Aorta (tissue), 5 donors: ENCODE measurements around the gene TAC3. TPM values are rescaled to one million over a fixed set of nuclear protein-coding genes. Genes with fewer than 3 reads are reported as not detected.
"Not testable (repeated sequence)": the region's sequence is repeated elsewhere in the genome, so short reads cannot be mapped to it uniquely, and the experiment has no call there.

Source experiments
- ATAC-seq: fragments of 200-7000 bp; cut with Tn5 transposase; one replicate; pipeline ENCODE4 v1.9.1; 2022; ENCODE audit warnings: moderate library complexity; ENCODE audit not compliant: low FRiP score
- DNase-seq, 2 donors: peaks; one replicate each; pipeline ENCODE4 v3.0.0-alpha.2; 2020
- H3K27ac ChIP-seq, 2 donors: one replicate each; pipeline ENCODE4 v1.5.1; 2013; ENCODE audit warnings: low read length in 2 of 2, mild to moderate bottlenecking in 2 of 2, moderate library complexity in 2 of 2, control low read depth in 1 of 2, inconsistent platforms in 1 of 2, low read depth in 1 of 2
- H3K27me3 ChIP-seq, 2 donors: one replicate each; pipeline ENCODE4 v1.6.1; 2013; ENCODE audit warnings: control low read depth in 1 of 2, low read length in 1 of 2, mild to moderate bottlenecking in 1 of 2, moderate library complexity in 1 of 2; ENCODE audit not compliant: insufficient read depth in 2 of 2, control insufficient read depth in 1 of 2
- H3K36me3 ChIP-seq, 2 donors: one replicate each; pipeline ENCODE4 v1.6.1; 2013; ENCODE audit warnings: control low read depth in 1 of 2, low read length in 1 of 2, mild to moderate bottlenecking in 1 of 2; ENCODE audit not compliant: insufficient read depth in 2 of 2, control insufficient read depth in 1 of 2
- H3K4me1 ChIP-seq, 2 donors: one replicate each; pipeline ENCODE4 v1.6.1; 2013; ENCODE audit warnings: low read length in 2 of 2, control low read depth in 1 of 2, mild to moderate bottlenecking in 1 of 2, moderate library complexity in 1 of 2; ENCODE audit not compliant: insufficient read depth in 2 of 2, control insufficient read depth in 1 of 2
- H3K4me3 ChIP-seq, 2 donors: one replicate each; pipeline ENCODE4 v1.5.1; 2013; ENCODE audit warnings: low read length in 2 of 2, control low read depth in 1 of 2, mild to moderate bottlenecking in 1 of 2
- H3K9me3 ChIP-seq: one replicate; pipeline ENCODE4 v1.6.1; 2013; ENCODE audit warnings: mild to moderate bottlenecking, low read length; ENCODE audit not compliant: control insufficient read depth
- WGBS, 2 donors: extraction: QIAGEN DNeasy Blood & Tissue Kit; methylation state at CpG; one replicate each; pipeline ENCODE4 v1.1.7; 2013; 5-methylcytosine and 5-hydroxymethylcytosine counted together
- intact Hi-C, 2 donors: fragments of 100-400 bp; cut with DNase I; formaldehyde crosslinking; loops; one replicate each; pipeline versions ENCODE4 v1.14.2 to v1.15.0; 2022
- polyA plus RNA-seq, 2 donors: library from polyadenylated mRNA; stranded (reverse); fragments of 200-250 nt; gene quantifications; one replicate each; pipeline ENCODE4 v1.2.3, GENCODE V29; 2013
- total RNA-seq, 2 donors: library from RNA; stranded (reverse); fragmentation: NEBNext Ultra II Directional; extraction: Animal tissue kit (Norgen Biotek cat#: 25700); gene quantifications; one replicate each; pipeline ENCODE4 v1.2.1, GENCODE V29; 2021
- donor health status: healthy with polysubstance abuse.
- donor health status: Bipolar disorder and iron deficiency.
- donor health status: DM: no; HTN: no; CAD: no.
- donor health status: DM: no; HTN: no; CAD: no.
- donor health status: DM: yes; HTN: yes; CAD: no.

Gene TAC3
- total and polyA plus RNA-seq, 4 donors = 0.88 TPM; not detected in 3

- H3K27ac ChIP-seq, H3K36me3 ChIP-seq, H3K27me3 ChIP-seq, intact Hi-C loops, ATAC-seq, DNase-seq, H3K4me1 ChIP-seq, H3K9me3 ChIP-seq, H3K4me3 ChIP-seq: not testable (repeated sequence)
- 67 to 76% methylated on average over 6 of the region's 6 CpGs for WGBS, 2 donors
Measured at GRCh38 chr12:56968910-56969309, 47.4 kb downstream of the TAC3 start.

DNA sequence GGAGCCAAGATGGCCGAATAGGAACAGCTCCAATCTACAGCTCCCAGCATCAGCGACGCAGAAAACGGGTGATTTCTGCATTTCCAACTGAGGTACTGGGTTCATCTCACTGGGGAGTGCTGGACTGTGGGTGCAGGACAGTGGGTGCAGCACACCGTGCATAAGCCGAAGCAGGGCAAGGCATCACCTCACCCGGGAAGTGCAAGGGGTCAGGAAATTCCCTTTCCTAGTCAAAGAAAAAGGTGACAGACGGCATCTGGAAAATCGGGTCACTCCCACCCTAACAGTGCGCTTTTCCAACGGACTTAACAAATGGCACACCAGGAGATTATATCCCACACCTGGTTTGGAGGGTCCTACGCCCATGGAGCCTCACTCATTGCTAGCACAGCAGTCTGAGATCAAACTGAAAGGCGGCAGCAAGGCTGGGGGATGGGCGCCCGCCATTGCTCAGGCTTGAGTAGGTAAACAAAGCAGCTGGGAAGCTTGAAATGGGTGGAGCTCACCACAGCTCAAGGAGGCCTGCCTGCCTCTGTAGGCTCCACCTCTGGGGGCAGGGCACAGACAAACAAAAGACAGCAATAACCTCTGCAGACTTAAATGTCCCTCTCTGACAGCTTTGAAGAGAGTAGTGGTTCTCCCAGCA is 50.2 kb downstream of the TAC3 start:
- ATAC-seq, H3K27ac ChIP-seq, H3K4me3 ChIP-seq, H3K36me3 ChIP-seq, H3K27me3 ChIP-seq, H3K9me3 ChIP-seq, H3K4me1 ChIP-seq, intact Hi-C loops, DNase-seq: not testable (repeated sequence)
- 89 to 94% methylated on average over 15 of the region's 15 CpGs for whole genome bisulfite sequencing, 2 donors

DNA sequence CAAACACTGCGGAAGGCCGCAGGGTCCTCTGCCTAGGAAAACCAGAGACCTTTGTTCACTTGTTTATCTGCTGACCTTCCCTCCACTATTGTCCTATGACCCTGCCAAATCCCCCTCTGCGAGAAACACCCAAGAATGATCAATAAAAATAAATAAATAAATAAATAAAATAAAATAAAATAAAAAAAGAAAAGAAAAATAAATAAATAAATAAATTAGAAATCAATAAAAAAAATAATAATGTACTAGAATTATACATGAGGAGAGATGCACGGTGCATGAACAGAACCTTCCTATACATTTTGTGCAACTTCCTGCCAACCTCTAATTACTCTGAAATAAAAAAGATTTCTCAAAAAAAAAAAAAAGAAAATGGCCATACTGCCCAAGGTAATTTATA is 51.2 kb downstream of the TAC3 start:
- H3K36me3 ChIP-seq, H3K4me1 ChIP-seq, intact Hi-C loops, H3K27me3 ChIP-seq, H3K9me3 ChIP-seq, H3K27ac ChIP-seq, ATAC-seq, DNase-seq, H3K4me3 ChIP-seq: not testable (repeated sequence)
- 95 to 100% methylated on average over 4 of the region's 4 CpGs for WGBS, 2 donors

DNA sequence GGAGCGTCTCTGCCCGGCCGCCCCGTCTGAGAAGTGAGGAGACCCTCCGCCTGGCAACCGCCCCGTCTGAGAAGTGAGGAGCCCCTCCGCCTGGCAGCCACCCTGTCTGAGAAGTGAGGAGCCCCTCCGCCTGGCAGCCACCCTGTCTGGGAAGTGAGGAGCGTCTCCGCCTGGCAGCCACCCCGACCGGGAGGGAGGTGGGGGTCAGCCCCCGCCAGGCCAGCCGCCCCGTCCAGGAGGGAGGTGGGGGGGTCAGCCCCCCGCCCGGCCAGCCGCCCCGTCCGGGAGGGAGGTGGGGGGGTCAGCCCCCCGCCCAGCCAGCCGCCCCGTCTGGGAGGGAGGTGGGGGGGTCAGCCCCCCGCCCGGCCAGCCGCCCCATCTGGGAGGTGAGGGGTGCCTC is 52.8 kb downstream of the TAC3 start:
- H3K9me3 ChIP-seq, ATAC-seq, H3K36me3 ChIP-seq, H3K4me3 ChIP-seq, H3K27me3 ChIP-seq, intact Hi-C loops, DNase-seq, H3K27ac ChIP-seq, H3K4me1 ChIP-seq: not testable (repeated sequence)
- 83 to 93% methylated on average over 2 to 20 of the region's 27 CpGs for WGBS, 2 donors

- ATAC-seq, DNase-seq, H3K36me3 ChIP-seq, H3K9me3 ChIP-seq, H3K4me3 ChIP-seq, intact Hi-C loops, H3K27me3 ChIP-seq, H3K4me1 ChIP-seq, H3K27ac ChIP-seq: not testable (repeated sequence)
- WGBS, 2 donors = 73 to 78% methylated on average over 4 of the region's 4 CpGs
Measured at GRCh38 chr12:56962247-56962646, 54.1 kb downstream of the TAC3 start.

Other genes with a start within 250 kb of the TAC3 start
- gene SDR9C7, start 82.1 kb downstream of the TAC3 start, total RNA-seq = under 1 TPM in 1 of 2 donors, not detected in 1; 0.48 TPM
- under 1 TPM in 1 of 2 donors, not detected in 1; 0.18 TPM for gene SDR9C7, start 82.1 kb downstream of the TAC3 start, polyA plus RNA-seq
- gene RDH16, start 58.9 kb downstream of the TAC3 start, total RNA-seq = under 1 TPM; 0.42 to 0.75 TPM
- under 1 TPM; 0.23 to 0.50 TPM for gene RDH16, start 58.9 kb downstream of the TAC3 start, polyA plus RNA-seq
- gene ZBTB39, start 10.0 kb downstream of the TAC3 start, total RNA-seq = 1 to 10 TPM; 6.5 to 6.8 TPM
- gene ZBTB39, start 10.0 kb downstream of the TAC3 start, polyA plus RNA-seq = 1 to 10 TPM; 1.5 to 2.1 TPM
- 1 to 10 TPM in 1 of 2 donors, under 1 TPM in 1; 0.58 to 1.4 TPM for gene MYO1A, start 33.6 kb upstream of the TAC3 start, total RNA-seq
- 10 to 100 TPM in 1 of 2 donors, under 1 TPM in 1; 0.05 to 77.4 TPM for gene MYO1A, start 33.6 kb upstream of the TAC3 start, polyA plus RNA-seq
- gene NEMP1, start 62.3 kb upstream of the TAC3 start, total RNA-seq = 1 to 10 TPM; 7.6 to 10.0 TPM
- gene NEMP1, start 62.3 kb upstream of the TAC3 start, polyA plus RNA-seq = 1 to 10 TPM in 1 of 2 donors, under 1 TPM in 1; 0.75 to 5.8 TPM
- gene NAB2, start 72.6 kb upstream of the TAC3 start, total RNA-seq = 10 to 100 TPM; 31.6 to 48.4 TPM
- 10 to 100 TPM; 19.8 to 32.2 TPM for gene NAB2, start 72.6 kb upstream of the TAC3 start, polyA plus RNA-seq
- gene STAT6, start 94.8 kb upstream of the TAC3 start, total RNA-seq = 100 to 1,000 TPM; 199 to 258 TPM
- gene STAT6, start 94.8 kb upstream of the TAC3 start, polyA plus RNA-seq = 100 to 1,000 TPM in 1 of 2 donors, 10 to 100 TPM in 1; 99.8 to 382 TPM
- 100 to 1,000 TPM; 517 to 992 TPM for gene LRP1, start 112.0 kb upstream of the TAC3 start, total RNA-seq
- 100 to 1,000 TPM in 1 of 2 donors, 10 to 100 TPM in 1; 36.8 to 223 TPM for gene LRP1, start 112.0 kb upstream of the TAC3 start, polyA plus RNA-seq
- not detected for gene LRP1-AS, start 131.1 kb upstream of the TAC3 start, total RNA-seq
- not detected for gene LRP1-AS, start 131.1 kb upstream of the TAC3 start, polyA plus RNA-seq
- 1 to 10 TPM in 1 of 2 donors, under 1 TPM in 1; 0.55 to 1.2 TPM for gene NXPH4, start 200.3 kb upstream of the TAC3 start, total RNA-seq
- under 1 TPM; 0.31 to 0.38 TPM for gene NXPH4, start 200.3 kb upstream of the TAC3 start, polyA plus RNA-seq
- 10 to 100 TPM; 50.3 to 59.1 TPM for gene SHMT2, start 213.2 kb upstream of the TAC3 start, total RNA-seq
- 10 to 100 TPM; 34.3 to 53.4 TPM for gene SHMT2, start 213.2 kb upstream of the TAC3 start, polyA plus RNA-seq
- 1 to 10 TPM; 3.2 to 5.8 TPM for gene STAC3, start 234.7 kb upstream of the TAC3 start, total RNA-seq
- gene STAC3, start 234.7 kb upstream of the TAC3 start, polyA plus RNA-seq = 1 to 10 TPM in 1 of 2 donors, under 1 TPM in 1; 0.82 to 5.0 TPM